Measurements from ENCODE around the gene SPR. TPM values are rescaled to one million over a fixed set of nuclear protein-coding genes. Genes with fewer than 3 reads are reported as not detected.

The SPR gene
- polyA plus RNA-seq, 1 of the 3 experiments (the other 2 are of a cell fraction) = 25.7 TPM

DNA sequence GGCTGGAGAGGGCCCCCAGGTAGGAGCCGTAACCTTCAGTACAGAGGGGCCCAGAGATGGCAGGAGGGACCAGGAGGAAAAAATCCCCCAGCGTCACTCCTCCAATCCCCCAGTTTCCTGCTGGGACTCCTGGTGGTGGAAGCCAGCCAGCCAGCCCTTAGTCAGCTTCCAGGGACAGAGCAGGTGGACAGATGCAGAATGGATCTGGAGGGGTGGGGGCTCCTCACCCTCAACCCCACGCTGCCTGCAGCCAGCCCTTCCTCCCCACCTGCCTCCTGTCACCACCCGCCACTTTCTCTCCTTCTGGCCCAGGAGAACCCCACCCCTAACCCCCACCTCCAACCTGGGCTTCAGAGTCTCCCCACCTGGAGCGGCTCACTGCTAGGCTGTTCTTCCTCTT lies 51.2 kb downstream of the SPR start:
- H3K27ac ChIP-seq (ENCODE audit: low read depth in 2 of 2, low read length in 1 of 2) = no peak overlapping the region
- H3K4me3 ChIP-seq (ENCODE audit: low read depth in 2 of 2, low read length in 1 of 2) = no peak overlapping the region
- 87% methylated on average over 3 of the region's 5 CpGs for WGBS (ENCODE audit: low lambda C conversion rate)
- H2AFZ ChIP-seq (ENCODE audit: low read depth) = no peak overlapping the region
- no peak for DNase-seq
- no peak overlapping the region for H3K4me2 ChIP-seq
- peaks cover 0 to 11% of the 10 kb centered on the region in 2 experiments; a peak in 1 of 4 replicates for H3K4me1 ChIP-seq (ENCODE audit: control insufficient read depth in 1 of 2, insufficient read depth in 2 of 2, low read depth in 1 of 2, low read length in 1 of 2)
- no peaks in the 10 kb centered on the region for H4K20me1 ChIP-seq (ENCODE audit: insufficient read depth)
- no peaks in the 10 kb centered on the region for H3K9me3 ChIP-seq
- H3K36me3 ChIP-seq (replicated peaks in 1 of 2; ENCODE audit: control insufficient read depth in 1 of 2, insufficient read depth in 2 of 2, low read length in 1 of 2) = no peaks in the 10 kb centered on the region
- ChIA-PET POLR2A (no interaction called here), CTCF (interaction anchor here (1.8 kb wide), 1 partner anchor 239 kb away, joined by 8 read pairs; no protein-coding TSS in a partner anchor)
- TF ChIP-seq POLR2AphosphoS5 (IDR thresholded peaks at IDR 0.05; ENCODE audit: low read depth, low read length) (no peak), USF2 (IDR thresholded peaks at IDR 0.05; ENCODE audit: borderline replicate concordance, low read depth, low read length) (no peak), NFIC (IDR thresholded peaks at IDR 0.05; ENCODE audit: borderline replicate concordance) (no peak), JUND (IDR thresholded peaks at IDR 0.05) (no peak)
- TF ChIP-seq, protein P1, sequence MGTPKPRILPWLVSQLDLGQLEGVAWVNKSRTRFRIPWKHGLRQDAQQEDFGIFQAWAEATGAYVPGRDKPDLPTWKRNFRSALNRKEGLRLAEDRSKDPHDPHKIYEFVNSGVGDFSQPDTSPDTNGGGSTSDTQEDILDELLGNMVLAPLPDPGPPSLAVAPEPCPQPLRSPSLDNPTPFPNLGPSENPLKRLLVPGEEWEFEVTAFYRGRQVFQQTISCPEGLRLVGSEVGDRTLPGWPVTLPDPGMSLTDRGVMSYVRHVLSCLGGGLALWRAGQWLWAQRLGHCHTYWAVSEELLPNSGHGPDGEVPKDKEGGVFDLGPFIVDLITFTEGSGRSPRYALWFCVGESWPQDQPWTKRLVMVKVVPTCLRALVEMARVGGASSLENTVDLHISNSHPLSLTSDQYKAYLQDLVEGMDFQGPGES (IDR thresholded peaks at IDR 0.05; ENCODE audit: low read depth, low read length) = no peak
- TF ChIP-seq, protein P2, sequence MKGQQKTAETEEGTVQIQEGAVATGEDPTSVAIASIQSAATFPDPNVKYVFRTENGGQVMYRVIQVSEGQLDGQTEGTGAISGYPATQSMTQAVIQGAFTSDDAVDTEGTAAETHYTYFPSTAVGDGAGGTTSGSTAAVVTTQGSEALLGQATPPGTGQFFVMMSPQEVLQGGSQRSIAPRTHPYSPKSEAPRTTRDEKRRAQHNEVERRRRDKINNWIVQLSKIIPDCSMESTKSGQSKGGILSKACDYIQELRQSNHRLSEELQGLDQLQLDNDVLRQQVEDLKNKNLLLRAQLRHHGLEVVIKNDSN (IDR thresholded peaks at IDR 0.05; ENCODE audit: borderline replicate concordance, low read depth) = no peak
- H3K79me2 ChIP-seq (ENCODE audit: insufficient read depth) = no peaks in the 10 kb centered on the region
- no peaks in the 10 kb centered on the region for H3K27me3 ChIP-seq (ENCODE audit: insufficient read depth)
- H3K9ac ChIP-seq = no peak overlapping the region
- no peaks in the 10 kb centered on the region for H3F3A ChIP-seq (replicated peaks; ENCODE audit: insufficient read depth)
- no peaks in the 10 kb centered on the region for H3K9me2 ChIP-seq

DNA sequence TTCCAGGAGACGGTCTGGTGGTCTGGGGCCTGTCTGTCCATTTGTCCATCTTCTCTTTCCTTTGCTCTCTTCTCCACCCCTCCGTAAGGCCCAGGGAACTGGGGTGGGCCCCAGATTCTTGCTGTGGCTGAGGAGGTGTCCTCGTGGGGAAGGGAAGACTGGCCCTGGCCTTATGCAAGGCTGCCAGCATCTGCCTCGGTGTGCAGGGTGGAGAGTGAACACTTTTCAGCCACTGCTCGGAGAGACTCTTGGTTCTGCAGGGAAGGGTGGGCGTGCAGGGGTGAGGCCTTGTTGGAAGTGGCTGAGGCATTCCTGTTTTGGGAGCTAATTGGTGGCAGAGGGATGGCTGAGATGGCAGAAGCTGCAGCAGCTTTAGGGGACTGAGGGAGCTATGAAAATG lies 53.2 kb downstream of the SPR start:
- Histone ChIP-seq H3K4me3 (ENCODE audit: low read depth in 2 of 2, low read length in 1 of 2) (no peak overlapping the region), H3K27me3 (ENCODE audit: insufficient read depth) (no peaks in the 10 kb centered on the region), H3K4me1 (ENCODE audit: control insufficient read depth in 1 of 2, insufficient read depth in 2 of 2, low read depth in 1 of 2, low read length in 1 of 2) (peaks cover 0 to 11% of the 10 kb centered on the region in 2 experiments; a peak in 1 of 4 replicates), H4K20me1 (ENCODE audit: insufficient read depth) (no peaks in the 10 kb centered on the region), H3K9me3 (no peaks in the 10 kb centered on the region), H3K9ac (no peak overlapping the region), H3K27ac (ENCODE audit: low read depth in 2 of 2, low read length in 1 of 2) (no peak overlapping the region), H3K36me3 (replicated peaks in 1 of 2; ENCODE audit: control insufficient read depth in 1 of 2, insufficient read depth in 2 of 2, low read length in 1 of 2) (no peaks in the 10 kb centered on the region), H3K9me2 (no peaks in the 10 kb centered on the region), H2AFZ (ENCODE audit: low read depth) (no peak overlapping the region), H3F3A (replicated peaks; ENCODE audit: insufficient read depth) (no peaks in the 10 kb centered on the region), H3K4me2 (no peak overlapping the region), H3K79me2 (ENCODE audit: insufficient read depth) (no peaks in the 10 kb centered on the region)
- WGBS (ENCODE audit: low lambda C conversion rate) = 92% methylated on average over 4 of the region's 6 CpGs
- ChIA-PET CTCF (interaction anchor here (1.2 to 2.8 kb wide), 5 partner anchors 12 to 81 kb away, joined by 3 to 13 read pairs (median 6); no protein-coding TSS in a partner anchor), POLR2A (no interaction called here)
- TF ChIP-seq CHD2 (IDR thresholded peaks at IDR 0.05; ENCODE audit: low read length, partially characterized antibody) = no peak
- no peak for TF ChIP-seq FOSL2 (IDR thresholded peaks at IDR 0.05; ENCODE audit: borderline replicate concordance, low read depth)
- no peak for TF ChIP-seq EP300 (IDR thresholded peaks at IDR 0.05; ENCODE audit: borderline replicate concordance in 1 of 2, low read depth in 1 of 2, low read length in 1 of 2)
- TF ChIP-seq TCF12 (IDR thresholded peaks at IDR 0.05) = no peak
- TF ChIP-seq GABPA (IDR thresholded peaks at IDR 0.05; ENCODE audit: low read depth) = no peak
- TF ChIP-seq SIN3A (IDR thresholded peaks at IDR 0.05; ENCODE audit: borderline replicate concordance, low read depth, low read length) = no peak
- DNase-seq = no peak
